CD4-positive, alpha-beta T cell treated with Interleukin-12 subunit alpha and Interleukin-12 subunit beta, for 1 hour (primary cell): Measurements from ENCODE around the gene AQP12A.
"Not testable (repeated sequence)": the region's sequence is repeated elsewhere in the genome, so short reads cannot be mapped to it uniquely, and the experiment has no call there.

Experiments
- DNase-seq: peaks from one replicate; pipeline ENCODE4 v3.0.0-alpha.2; 2020

Gene AQP12A

DNA sequence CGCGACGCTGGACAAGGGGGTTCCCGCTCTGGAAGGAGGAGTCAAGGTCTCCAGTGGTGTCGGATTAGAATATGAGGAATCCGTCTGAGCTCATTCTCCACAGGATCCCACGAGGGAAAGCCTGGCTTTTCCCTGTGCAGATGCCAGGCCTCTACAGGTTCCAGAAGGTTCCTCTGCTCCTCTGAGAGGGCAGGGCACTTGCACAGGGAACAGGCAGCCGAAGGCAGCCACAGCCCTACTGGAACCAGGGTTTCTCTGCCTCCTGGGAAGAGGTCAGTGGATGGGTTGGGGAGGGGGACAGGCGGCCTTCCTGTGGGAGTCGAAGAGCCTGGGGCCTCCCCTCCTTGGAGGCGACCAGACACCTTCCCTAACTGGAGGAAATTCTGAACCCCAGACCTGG is 1.7 kb upstream of the AQP12A start:
- DNase-seq = no peak

- not testable (repeated sequence) for DNase-seq
These were observed 1.1 kb upstream of the AQP12A start for GRCh38 chr2:240690421-240691074.

- DNase-seq = not testable (repeated sequence)
These were observed 615 bp upstream of the AQP12A start for GRCh38 chr2:240691075-240691427.

DNA sequence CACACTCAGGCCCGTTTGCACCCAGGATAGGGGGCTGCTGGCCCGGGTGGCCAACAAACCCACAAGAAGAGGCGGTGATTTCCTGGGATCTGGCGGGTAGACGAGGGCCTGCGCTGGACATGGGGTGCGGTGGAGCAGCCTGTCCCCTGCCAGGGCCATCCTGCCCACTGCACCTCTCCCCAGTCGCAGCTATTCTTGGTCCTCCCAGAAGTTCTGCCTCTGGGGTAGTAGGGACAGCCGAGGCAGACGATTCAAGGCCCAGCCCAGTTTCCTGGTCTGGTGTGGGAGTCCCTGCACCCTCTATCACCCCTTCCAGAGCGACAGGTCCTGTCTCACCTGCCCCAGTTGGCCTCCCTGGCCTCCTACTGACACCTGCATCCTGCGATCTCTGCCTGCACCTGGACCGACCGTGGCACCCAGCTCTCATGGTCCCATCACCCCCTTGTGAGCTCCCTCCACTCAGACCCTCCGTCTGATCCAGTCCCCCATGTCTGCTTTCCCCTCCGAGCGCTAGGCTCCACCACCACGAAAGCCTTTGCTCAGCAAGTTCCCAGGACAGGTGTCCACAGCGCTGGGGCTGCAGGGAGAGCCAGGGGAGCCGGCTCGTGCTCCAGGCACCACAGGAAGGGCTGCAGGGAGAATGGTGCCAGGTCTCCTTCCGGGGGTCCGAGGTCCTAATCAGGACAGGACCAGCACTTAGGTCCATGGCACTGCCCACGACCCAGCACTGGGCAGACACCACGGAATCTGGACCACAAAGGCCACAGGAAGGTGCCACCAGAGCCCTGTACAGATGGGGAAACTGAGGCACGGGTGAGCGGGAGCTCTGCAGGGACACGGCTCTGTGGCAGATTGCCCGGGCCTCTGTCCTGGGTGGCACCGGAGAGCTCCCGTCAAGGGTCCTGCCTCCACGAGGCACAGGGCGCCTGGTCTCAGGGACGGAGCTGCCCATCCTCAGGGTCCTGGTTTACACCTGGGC is 1.2 kb downstream of the AQP12A start:
- not testable (repeated sequence) for DNase-seq

GRCh38 chr2:240694304-240694703 is 2.6 kb downstream of the AQP12A start:
- DNase-seq = not testable (repeated sequence)

DNA sequence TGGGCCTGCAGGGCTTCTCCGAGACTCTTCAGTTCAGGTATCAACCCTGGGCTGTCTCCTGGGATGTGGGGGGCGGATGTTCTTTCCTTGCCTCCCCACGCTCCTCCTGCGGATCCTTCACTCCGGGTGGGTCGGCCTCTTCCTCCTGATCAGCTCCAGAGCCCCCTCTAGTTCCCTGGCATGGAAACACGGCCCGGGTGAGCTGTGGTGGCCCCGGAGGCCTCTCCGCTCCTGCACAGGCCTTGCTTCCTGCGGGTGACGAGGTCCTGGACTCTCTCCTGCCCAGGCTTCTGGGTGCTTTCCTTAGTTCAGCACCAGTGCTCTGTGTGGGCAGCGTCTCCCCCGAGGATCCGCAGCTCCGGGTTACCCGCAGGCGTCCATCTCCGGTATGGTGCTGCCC is 3.9 kb downstream of the AQP12A start:
- not testable (repeated sequence) for DNase-seq

GRCh38 chr2:240696469-240696868 is 4.8 kb downstream of the AQP12A start:
- not testable (repeated sequence) for DNase-seq

DNA sequence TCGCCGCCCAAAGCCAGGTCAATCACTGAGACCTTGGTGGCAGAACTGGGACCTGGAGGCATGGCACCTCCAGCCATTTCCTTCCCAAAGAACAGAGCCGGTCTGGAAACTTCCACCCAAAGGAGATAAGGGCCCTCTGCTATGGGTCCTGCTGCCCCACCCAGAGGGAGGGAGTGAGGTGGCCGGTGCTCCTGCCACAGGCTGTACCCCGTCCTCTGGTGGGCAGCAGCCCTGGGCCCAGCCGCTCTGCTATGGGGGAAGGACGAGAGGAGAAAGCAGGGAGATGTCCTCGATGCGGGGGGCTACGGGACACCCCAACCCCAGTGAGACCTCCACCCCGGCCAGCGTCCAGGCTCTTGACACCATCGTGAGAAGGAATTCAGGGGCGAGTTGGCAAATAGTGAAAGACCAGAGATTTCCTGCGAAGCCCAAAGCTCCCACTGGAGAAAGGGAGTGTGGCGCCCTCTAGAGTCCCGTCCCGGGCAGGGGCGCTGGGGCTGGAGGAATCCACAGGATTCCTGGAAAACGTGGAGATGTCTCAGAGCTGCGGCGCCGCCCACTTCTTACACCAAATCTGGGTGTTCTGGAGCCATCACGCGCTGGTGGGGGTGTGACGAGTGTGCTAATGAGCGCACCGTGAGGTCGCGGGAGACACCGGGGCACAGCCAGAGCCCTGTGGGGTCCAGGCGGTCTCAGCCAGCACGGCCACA is 7.3 kb downstream of the AQP12A start:
- DNase-seq = not testable (repeated sequence)

DNA sequence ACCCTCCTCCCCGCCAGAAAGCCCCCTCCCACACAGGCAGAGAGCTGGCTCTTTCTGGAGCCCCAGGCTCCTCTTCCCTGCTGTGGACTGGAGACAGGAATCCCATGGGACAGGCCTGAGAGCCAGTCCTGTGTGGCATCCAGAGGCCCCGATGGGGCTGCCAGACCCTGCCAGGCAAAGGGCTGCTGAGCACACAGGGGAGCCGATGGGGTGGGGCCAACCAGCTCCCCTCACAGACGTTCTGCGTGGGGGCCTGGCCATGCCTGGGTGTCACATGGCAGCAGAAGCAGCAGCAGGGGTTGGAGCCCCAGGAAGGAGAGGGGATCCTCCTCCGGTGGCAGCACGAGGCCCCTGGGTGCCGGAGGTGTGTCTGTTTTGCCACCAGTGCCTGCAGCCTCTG is 8.2 kb downstream of the AQP12A start:
- DNase-seq = not testable (repeated sequence)

- DNase-seq = not testable (repeated sequence)
These were observed 8.9 kb downstream of the AQP12A start for GRCh38 chr2:240700616-240701015.

DNA sequence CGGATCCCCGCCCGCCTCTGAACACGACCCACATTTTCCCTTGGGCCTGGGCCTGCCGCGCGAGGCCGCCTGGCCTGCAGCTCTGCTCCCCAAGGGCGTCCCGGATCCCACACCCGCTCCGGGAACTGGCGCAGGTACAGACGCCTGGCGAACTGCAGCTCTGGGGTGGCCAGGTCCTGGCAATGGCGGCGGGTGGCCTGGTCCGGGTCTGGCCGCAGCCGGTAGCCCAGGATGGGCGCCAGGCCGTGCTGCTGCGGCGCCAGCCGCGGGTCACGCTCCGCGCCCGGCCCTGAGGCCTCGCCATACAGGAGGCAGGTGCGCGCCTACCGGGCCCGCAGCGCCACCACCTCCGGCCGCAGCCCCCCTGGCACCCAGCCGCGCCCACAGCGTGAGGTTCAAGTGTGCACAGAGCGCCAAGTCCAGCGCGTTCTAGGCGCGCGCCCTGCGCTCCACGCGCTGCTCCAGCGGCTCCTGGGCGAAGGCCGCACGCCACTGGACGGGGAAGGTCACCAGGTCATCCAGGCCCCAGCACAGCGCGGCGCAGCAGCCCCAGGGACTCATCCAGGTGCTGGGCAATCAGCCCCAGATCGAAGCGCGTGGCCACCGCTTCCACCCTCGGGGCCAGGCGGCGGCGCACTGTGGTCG is 9.5 kb downstream of the AQP12A start:
- DNase-seq = no peak

DNA sequence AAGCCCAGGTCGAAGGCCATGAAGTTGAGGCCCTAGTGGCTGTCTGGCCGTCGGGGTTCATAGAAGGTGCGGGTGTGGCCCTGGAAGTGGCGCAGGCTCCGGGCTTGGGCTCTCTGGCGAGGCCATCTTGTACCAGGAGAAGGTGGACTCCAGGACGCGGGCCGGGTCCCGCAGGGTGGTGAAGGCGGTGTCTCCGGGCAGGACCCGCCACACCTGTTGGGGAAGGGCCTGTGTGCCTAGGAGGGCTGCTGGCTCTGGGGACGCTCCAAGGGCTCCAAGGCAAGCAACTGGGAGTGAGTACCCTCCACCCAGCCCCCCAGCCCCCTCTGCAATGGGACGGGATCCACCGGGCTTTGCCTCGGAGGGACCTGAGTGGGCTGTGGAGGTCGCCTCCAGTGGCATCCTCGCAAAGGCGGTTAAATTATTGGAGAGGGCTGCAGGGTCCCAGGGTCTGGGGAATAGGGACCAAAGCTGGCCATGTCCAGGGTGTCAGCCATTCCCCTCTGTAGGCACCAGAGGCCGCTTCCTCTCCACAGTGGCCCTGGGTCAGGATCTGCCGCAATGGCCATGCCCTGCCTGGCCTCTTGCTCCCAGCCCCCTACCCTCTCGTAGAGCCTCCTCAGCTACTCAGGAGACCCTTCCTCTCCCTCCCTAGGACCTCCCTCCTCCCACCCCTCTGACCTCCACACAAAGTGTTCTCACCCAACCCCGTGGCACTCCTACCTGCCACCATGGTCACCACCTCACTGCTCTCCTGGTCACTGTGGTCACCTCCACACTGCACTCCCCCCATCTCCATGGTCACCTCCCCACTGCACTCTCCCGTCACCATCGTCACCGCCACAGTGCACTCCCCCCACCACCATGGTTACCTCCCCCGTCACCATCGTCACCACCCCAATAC is 10.3 kb downstream of the AQP12A start:
- DNase-seq = no peak

GRCh38 chr2:240702640-240703011 is 11.0 kb downstream of the AQP12A start:
- DNase-seq = no peak

DNA sequence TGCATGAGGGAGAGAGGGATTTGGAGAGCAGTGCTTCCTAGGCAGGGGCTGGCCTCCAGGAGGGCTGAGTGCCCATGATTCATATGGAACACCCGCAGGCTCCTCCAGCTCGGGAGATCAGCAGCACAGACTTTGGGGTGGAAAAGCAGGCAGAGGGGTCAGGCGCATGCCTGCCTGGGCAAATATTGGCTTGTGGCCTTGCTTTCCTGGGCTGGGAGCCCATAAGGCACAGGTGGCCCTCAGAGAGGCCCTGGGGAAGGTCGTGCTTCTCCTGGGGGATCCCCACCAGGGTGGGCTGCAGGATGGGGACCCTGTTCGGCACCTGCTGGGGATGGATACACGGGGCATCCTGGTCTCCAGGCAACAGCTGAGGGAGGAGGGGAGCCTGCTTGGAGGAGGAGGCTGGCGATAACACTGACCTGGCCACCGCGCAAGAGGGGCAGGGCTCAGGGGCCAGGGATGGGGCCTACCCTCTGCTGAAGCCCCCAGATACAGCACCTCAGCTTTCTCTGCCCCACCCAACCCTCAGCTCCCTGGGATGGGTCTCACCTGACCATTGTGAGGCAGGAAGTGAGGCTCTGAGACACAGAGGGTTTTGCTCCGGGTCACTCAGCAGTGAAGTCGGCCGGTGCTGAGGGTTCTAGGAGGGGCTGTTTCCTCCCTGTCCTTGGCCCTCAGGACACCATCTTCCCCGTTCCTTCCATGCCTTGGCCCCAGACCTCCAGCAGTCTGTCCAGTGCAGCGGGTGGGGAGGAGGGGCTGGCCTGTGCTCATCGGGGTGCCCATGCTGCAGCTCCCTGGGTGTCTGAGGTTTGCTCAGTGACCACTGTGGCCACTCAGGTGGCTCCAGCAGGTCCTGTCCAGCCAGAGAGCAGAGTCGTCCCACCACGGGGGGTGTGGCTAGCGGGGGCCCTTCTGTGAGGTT is 12.0 kb downstream of the AQP12A start:
- DNase-seq = no peak

GRCh38 chr2:240704651-240705050 is 13.0 kb downstream of the AQP12A start:
- DNase-seq = peak; percentile 12

GRCh38 chr2:240705204-240705791 is 13.6 kb downstream of the AQP12A start:
- no peak for DNase-seq

DNA sequence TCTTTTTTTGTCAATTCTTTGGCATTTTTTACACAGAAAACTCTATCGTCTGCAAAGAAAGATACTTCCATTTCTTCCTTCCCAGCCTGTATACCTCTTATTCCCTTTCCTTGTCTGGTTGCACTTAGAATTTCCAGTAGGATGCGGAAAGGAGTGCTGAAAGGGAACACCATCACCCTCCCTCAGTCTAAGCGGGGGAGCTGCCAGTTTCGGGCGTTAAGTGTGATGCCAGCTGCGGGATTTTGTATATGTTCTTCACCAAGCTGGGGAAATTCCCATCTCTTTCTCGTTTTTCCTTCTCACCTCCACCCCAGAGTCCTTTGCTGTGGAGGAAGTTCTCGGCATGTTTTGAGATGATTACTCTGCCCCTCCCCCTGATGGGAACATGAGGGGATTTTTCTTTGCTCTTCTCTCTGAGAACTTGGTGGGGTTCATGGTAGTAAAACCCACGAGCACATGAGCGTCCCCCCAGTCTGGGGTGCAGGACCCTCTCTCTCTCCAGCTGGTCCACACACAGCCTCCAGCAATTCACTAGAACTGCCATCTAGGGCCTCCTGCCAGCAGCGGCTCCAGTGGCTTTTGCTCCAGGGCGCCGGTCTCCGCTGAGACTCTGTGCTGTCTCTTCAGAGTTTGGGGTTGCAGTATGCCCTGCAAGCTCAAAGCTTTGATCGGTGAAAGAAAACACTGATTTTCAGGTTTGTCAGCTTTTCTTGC is 15.5 kb downstream of the AQP12A start:
- no peak for DNase-seq

- DNase-seq = no peak
These were observed 16.2 kb downstream of the AQP12A start for GRCh38 chr2:240707821-240708220.

- no peak for DNase-seq
These were observed 16.8 kb downstream of the AQP12A start for GRCh38 chr2:240708457-240708856.

DNA sequence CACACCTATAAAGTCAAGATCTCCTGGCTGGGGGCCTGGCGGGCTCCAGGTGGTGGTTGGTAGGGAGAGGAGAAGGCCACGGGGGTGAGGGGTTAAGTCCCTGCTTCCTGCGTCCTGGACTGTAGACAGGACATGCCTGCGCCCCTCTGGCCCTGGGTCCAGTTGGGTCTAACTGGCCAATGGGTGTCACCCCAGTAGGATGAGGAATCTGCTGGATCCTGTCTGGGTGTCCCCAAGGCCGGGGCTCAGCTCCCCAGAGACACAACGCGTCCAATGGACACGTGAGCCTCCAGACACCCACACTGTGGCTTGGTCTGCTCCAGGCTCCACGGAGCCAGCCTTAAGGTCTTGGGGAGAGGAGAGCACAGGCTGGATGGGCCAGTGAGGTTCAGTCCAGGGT is 19.6 kb downstream of the AQP12A start:
- DNase-seq = no peak
